CD14-positive monocyte (primary cell): ENCODE measurements around the gene ZNF649. TPM values are rescaled to one million over a fixed set of nuclear protein-coding genes. Genes with fewer than 3 reads are reported as not detected.

ENCODE experiments used
- DNase-seq, 3 donors: peaks; one replicate each; pipeline ENCODE4 v3.0.0-alpha.2; 2011 to 2022
- H2AFZ ChIP-seq: 2 replicates; pipeline ENCODE4 v1.6.0; 2012; ENCODE audit warnings: mild to moderate bottlenecking, low read depth, low read length, inconsistent platforms; ENCODE audit not compliant: insufficient read depth, poor library complexity, severe bottlenecking
- H3K27ac ChIP-seq, 2 donors: 1 replicate in 1 of 2; 2 replicates in 1 of 2; pipeline ENCODE4 v1.5.1; 2012 to 2013; ENCODE audit warnings: low read length in 2 of 2, control low read depth in 1 of 2, inconsistent platforms in 1 of 2, low read depth in 1 of 2, mild to moderate bottlenecking in 1 of 2
- H3K27me3 ChIP-seq, 2 donors: one replicate each; pipeline versions ENCODE4 v1.6.0 to v1.6.1; 2011 to 2013; ENCODE audit warnings: low read length in 2 of 2; ENCODE audit not compliant: control insufficient read depth in 2 of 2, insufficient read depth in 2 of 2
- H3K36me3 ChIP-seq, 2 donors: replicated peaks in 1 of 2; 1 replicate in 1 of 2; 2 replicates in 1 of 2; pipeline versions ENCODE4 v1.5.1 to v1.6.1; 2012 to 2013; ENCODE audit warnings: low read length in 2 of 2, control low read depth in 1 of 2, inconsistent platforms in 1 of 2, mild to moderate bottlenecking in 1 of 2; ENCODE audit not compliant: insufficient read depth in 2 of 2, control insufficient read depth in 1 of 2
- H3K4me1 ChIP-seq, 2 donors: 1 replicate in 1 of 2; 2 replicates in 1 of 2; pipeline versions ENCODE4 v1.5.1 to v1.6.1; 2012 to 2013; ENCODE audit warnings: low read length in 2 of 2, control low read depth in 1 of 2, inconsistent platforms in 1 of 2, mild to moderate bottlenecking in 1 of 2, moderate library complexity in 1 of 2; ENCODE audit not compliant: insufficient read depth in 2 of 2, control insufficient read depth in 1 of 2
- H3K4me2 ChIP-seq: replicated peaks from 2 replicates; pipeline ENCODE3; 2012; ENCODE audit warnings: low read length, moderate library complexity, mild to moderate bottlenecking; ENCODE audit not compliant: poor library complexity, severe bottlenecking; ENCODE audit errors: extremely low read depth
- H3K4me3 ChIP-seq, 3 experiments: fragments of 200-600 bp in 1 of 3; sonication (generic) in 1 of 3; replicated peaks in 1 of 3; 1 replicate in 2 of 3; 2 replicates in 1 of 3; pipeline ENCODE4 v1.5.1; 2011 to 2013; ENCODE audit warnings: low read length in 3 of 3, mild to moderate bottlenecking in 3 of 3, control low read depth in 2 of 3, low read depth in 2 of 3, inconsistent platforms in 1 of 3, moderate library complexity in 1 of 3
- H3K79me2 ChIP-seq: 2 replicates; pipeline ENCODE4 v1.6.0; 2012; ENCODE audit warnings: mild to moderate bottlenecking, control low read depth, inconsistent platforms, low read length, moderate library complexity; ENCODE audit not compliant: insufficient read depth
- H3K9ac ChIP-seq: 2 replicates; pipeline ENCODE4 v1.6.0; 2017; ENCODE audit warnings: low read length, mild to moderate bottlenecking; ENCODE audit not compliant: insufficient read depth, poor library complexity, severe bottlenecking
- H3K9me3 ChIP-seq, 2 donors: replicated peaks in 1 of 2; 1 replicate in 1 of 2; 2 replicates in 1 of 2; pipeline versions ENCODE4 v1.5.1 to v1.6.1; 2012 to 2013; ENCODE audit warnings: low read length in 2 of 2, control low read depth in 1 of 2; ENCODE audit not compliant: control insufficient read depth in 1 of 2, insufficient read depth in 1 of 2
- H4K20me1 ChIP-seq: 2 replicates; pipeline ENCODE4 v1.6.0; 2012; ENCODE audit warnings: mild to moderate bottlenecking, low read length, control low read depth, moderate library complexity; ENCODE audit not compliant: insufficient read depth
- H3K27ac Mint-ChIP-seq, 7 donors: one replicate each; pipeline ENCODE4 v1.8.0; 2020; ENCODE audit warnings: mild to moderate bottlenecking in 7 of 7, mixed read lengths in 7 of 7, moderate library complexity in 6 of 7, inconsistent platforms in 2 of 7
- H3K27me3 Mint-ChIP-seq, 3 donors: one replicate each; pipeline ENCODE4 v1.8.0; 2021 to 2022; ENCODE audit warnings: low read depth in 3 of 3, mild to moderate bottlenecking in 3 of 3, mixed read lengths in 3 of 3, moderate library complexity in 3 of 3, inconsistent platforms in 1 of 3
- H3K36me3 Mint-ChIP-seq, 2 donors: one replicate each; pipeline ENCODE4 v1.8.0; 2020; ENCODE audit warnings: mixed read lengths in 2 of 2, inconsistent platforms in 1 of 2, mild to moderate bottlenecking in 1 of 2
- H3K4me1 Mint-ChIP-seq: one replicate; pipeline ENCODE4 v1.8.0; 2020; ENCODE audit warnings: mild to moderate bottlenecking, mixed read lengths
- H3K4me3 Mint-ChIP-seq, 2 donors: one replicate each; pipeline ENCODE4 v1.8.0; 2020; ENCODE audit warnings: mild to moderate bottlenecking in 2 of 2, mixed read lengths in 2 of 2, moderate library complexity in 1 of 2
- H3K9me3 Mint-ChIP-seq, 7 donors: one replicate each; pipeline ENCODE4 v1.8.0; 2020 to 2022; ENCODE audit warnings: mixed read lengths in 7 of 7, mild to moderate bottlenecking in 6 of 7, moderate library complexity in 6 of 7, inconsistent platforms in 2 of 7
- WGBS: methylation state at CpG from one replicate; pipeline ENCODE4 v1.1.5; 2013; ENCODE audit warnings: missing lambda C conversion rate; ENCODE audit not compliant: insufficient coverage; 5-methylcytosine and 5-hydroxymethylcytosine counted together
- intact Hi-C, 2 donors: fragments of 100-400 bp; cut with micrococcal nuclease; formaldehyde crosslinking; loops; one replicate each; pipeline versions ENCODE4 v1.15.0 to v1.15.1; 2023
- polyA plus RNA-seq, 3 donors: library from polyadenylated mRNA; depleted of rRNA in 1 of 3; unstranded in 2 of 3; stranded (reverse) in 1 of 3; fragments of 300-500 nt in 2 of 3; fragments of >200 nt in 1 of 3; fragmentation: Illumina TruSeq in 2 of 3; gene quantifications; 1 replicate in 2 of 3; 2 replicates in 1 of 3; pipeline ENCODE4 v1.2.3, GENCODE V29; 2012 to 2021
- TF ChIP-seq, protein P1 (sequence below): fragments of 200-600 bp; IDR thresholded peaks from one replicate; pipeline ENCODE4 v1.8.0; 2022; ENCODE audit warnings: antibody characterized with exemption, mild to moderate bottlenecking

ZNF649 gene
- polyA plus RNA-seq, 3 donors, result 1.9 to 4.8 (median 3.9) TPM

DNA sequence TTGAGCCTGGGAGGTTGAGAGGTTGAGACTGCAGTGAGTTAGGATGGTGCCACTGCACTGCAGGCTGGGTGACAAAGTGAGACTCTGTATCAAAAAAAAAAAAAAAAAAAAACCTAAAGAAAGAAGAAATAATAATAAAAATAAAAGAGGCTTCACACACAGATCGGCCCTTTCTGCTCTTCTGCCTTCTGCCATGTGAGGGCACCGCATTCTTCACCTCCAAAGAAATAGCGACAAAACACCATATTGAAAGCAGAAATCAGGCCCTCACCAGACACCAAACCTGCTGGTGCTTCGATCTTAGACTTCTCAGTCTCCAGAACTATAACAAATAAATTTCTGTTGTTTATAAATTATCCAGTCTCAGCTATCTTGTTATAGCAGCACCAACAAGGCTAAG is 3.0 kb downstream of the ZNF649 start:
- Mint-ChIP-seq H3K9me3 (peaks cover 41 to 96% (median 84%) of the 10 kb centered on the region in 7 donors), H3K27ac (no peak overlapping the region), H3K36me3 (peaks cover 48 to 60% of the 10 kb centered on the region in 2 donors), H3K4me3 (no peak overlapping the region), H3K27me3 (peaks cover 3 to 7% (median 7%) of the 10 kb centered on the region in 3 donors), H3K4me1 (peaks cover 19% of the 10 kb centered on the region)
- TF ChIP-seq, protein P1, sequence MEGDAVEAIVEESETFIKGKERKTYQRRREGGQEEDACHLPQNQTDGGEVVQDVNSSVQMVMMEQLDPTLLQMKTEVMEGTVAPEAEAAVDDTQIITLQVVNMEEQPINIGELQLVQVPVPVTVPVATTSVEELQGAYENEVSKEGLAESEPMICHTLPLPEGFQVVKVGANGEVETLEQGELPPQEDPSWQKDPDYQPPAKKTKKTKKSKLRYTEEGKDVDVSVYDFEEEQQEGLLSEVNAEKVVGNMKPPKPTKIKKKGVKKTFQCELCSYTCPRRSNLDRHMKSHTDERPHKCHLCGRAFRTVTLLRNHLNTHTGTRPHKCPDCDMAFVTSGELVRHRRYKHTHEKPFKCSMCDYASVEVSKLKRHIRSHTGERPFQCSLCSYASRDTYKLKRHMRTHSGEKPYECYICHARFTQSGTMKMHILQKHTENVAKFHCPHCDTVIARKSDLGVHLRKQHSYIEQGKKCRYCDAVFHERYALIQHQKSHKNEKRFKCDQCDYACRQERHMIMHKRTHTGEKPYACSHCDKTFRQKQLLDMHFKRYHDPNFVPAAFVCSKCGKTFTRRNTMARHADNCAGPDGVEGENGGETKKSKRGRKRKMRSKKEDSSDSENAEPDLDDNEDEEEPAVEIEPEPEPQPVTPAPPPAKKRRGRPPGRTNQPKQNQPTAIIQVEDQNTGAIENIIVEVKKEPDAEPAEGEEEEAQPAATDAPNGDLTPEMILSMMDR, result no peak
- Histone ChIP-seq H4K20me1 (no peaks in the 10 kb centered on the region), H3K9ac (no peak overlapping the region), H3K4me3 (peak overlapping the region in 1 of 3 experiments; percentile 17), H3K36me3 (peaks cover 34 to 61% of the 10 kb centered on the region in 2 donors), H3K79me2 (peaks cover 47% of the 10 kb centered on the region), H3K27ac (no peak overlapping the region), H3K9me3 (peaks cover 65 to 83% of the 10 kb centered on the region in 2 donors), H3K4me2 (no peak overlapping the region), H3K27me3 (no peaks in the 10 kb centered on the region), H2AFZ (no peak overlapping the region), H3K4me1 (peaks cover 7 to 16% of the 10 kb centered on the region in 2 donors)
- intact Hi-C loops, result no loop called here
- no peak for DNase-seq
- 100% methylated on average over 1 of the region's 4 CpGs for WGBS

DNA sequence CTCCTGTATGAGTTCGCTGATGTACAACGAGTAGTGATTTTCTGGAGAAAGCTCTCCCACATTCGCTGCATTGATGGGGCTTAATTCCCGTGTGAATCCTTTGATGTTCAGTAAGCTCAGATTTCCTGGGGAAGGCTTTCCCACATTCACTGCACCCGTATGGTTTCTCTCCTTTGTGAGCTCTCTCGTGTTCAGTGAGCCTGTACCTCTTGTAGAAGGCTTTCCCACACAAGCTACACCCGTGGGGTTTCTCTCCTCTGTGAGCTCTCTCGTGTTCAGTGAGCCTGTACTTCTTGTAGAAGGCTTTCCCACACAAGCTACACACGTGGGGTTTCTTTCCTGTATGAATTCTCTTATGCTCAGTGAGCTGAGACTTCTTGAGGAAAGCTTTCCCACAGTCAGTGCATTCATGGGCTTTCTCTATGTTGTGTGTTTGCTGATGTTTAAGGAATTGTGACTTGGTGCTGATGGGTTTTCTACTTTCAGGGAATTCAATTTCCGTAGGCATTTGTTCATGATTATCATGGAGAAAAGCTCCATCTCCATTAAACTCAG is 13.5 kb downstream of the ZNF649 start:
- Mint-ChIP-seq H3K9me3 (peaks cover 64 to 98% (median 94%) of the 10 kb centered on the region in 7 donors), H3K36me3 (peaks cover 62 to 78% of the 10 kb centered on the region in 2 donors), H3K27ac (no peak overlapping the region), H3K4me1 (peaks cover 17% of the 10 kb centered on the region), H3K27me3 (peaks cover 0 to 4% (median 3%) of the 10 kb centered on the region in 3 donors), H3K4me3 (no peak overlapping the region)
- 100% methylated on average over 2 of the region's 10 CpGs for WGBS
- Histone ChIP-seq H3K79me2 (no peaks in the 10 kb centered on the region), H3K9ac (no peak overlapping the region), H3K9me3 (peaks cover 65 to 97% of the 10 kb centered on the region in 2 donors), H3K4me2 (no peak overlapping the region), H3K27ac (no peak overlapping the region), H3K36me3 (peaks cover 55 to 73% of the 10 kb centered on the region in 2 donors), H4K20me1 (no peaks in the 10 kb centered on the region), H3K4me3 (peak overlapping the region in 1 of 3 experiments; percentile 46), H2AFZ (no peak overlapping the region), H3K27me3 (no peaks in the 10 kb centered on the region), H3K4me1 (peaks cover 4 to 12% of the 10 kb centered on the region in 2 donors)
- TF ChIP-seq, protein P1, result no peak
- intact Hi-C loops, result no loop called here
- no peak for DNase-seq
